Glomerular visceral epithelial cell (primary cell): ENCODE results near the gene HIC1.

ENCODE experiments used
- DNase-seq: peaks from one replicate; pipeline ENCODE4 v3.0.0-alpha.2; 2016; ENCODE audit errors: extremely low spot score

The HIC1 gene

GRCh38 chr17:2102931-2103809, 48.3 kb downstream of the HIC1 start:
- peak; percentile 70 for DNase-seq

GRCh38 chr17:2105663-2106062, 50.8 kb downstream of the HIC1 start:
- no peak for DNase-seq

GRCh38 chr17:2106308-2106955, 51.5 kb downstream of the HIC1 start:
- DNase-seq: no peak

- no peak for DNase-seq
Measured at GRCh38 chr17:2107050-2107449, 52.1 kb downstream of the HIC1 start.

- no peak for DNase-seq
Measured at GRCh38 chr17:2107506-2107905, 52.6 kb downstream of the HIC1 start.

GRCh38 chr17:2108170-2108569, 53.3 kb downstream of the HIC1 start:
- no peak for DNase-seq

- no peak for DNase-seq
Measured at GRCh38 chr17:2110436-2110835, 55.5 kb downstream of the HIC1 start.

GRCh38 chr17:2111691-2112090, 56.8 kb downstream of the HIC1 start:
- peak; percentile 48 for DNase-seq
